ENCODE results near the gene PPIL1. TPM values are rescaled to one million over a fixed set of nuclear protein-coding genes. Genes with fewer than 3 reads are reported as not detected.

PPIL1 gene
- 10 to 100 TPM; 55.1 to 58.4 TPM for total RNA-seq

- peak; percentile 82 for DNase-seq
- H3K9me3 Mint-ChIP-seq: no peaks in the 10 kb centered on the region
- H3K4me1 Mint-ChIP-seq: peaks cover 38% of the 10 kb centered on the region
Observed at GRCh38 chr6:36874443-36875249, at the start of gene PPIL1. PPIL1 (minus strand) TSS chr6:36874803; CDS start chr6:36874772, 31 bp downstream.

GRCh38 chr6:36924131-36924530 is 49.5 kb upstream of the PPIL1 start:
- peaks cover 4% of the 10 kb centered on the region for H3K4me1 Mint-ChIP-seq
- H3K9me3 Mint-ChIP-seq: no peaks in the 10 kb centered on the region
- no peak for DNase-seq
- peaks cover 5% of the 10 kb centered on the region for H3K36me3 Mint-ChIP-seq
- H3K27ac Mint-ChIP-seq: no peak overlapping the region
- no peak overlapping the region for H3K4me3 Mint-ChIP-seq
- H3K27me3 Mint-ChIP-seq: no peaks in the 10 kb centered on the region

More at GRCh38 chr6:36874443-36875249, at the start of gene PPIL1:
- peaks cover 38% of the 10 kb centered on the region for H3K36me3 Mint-ChIP-seq
- H3K27me3 Mint-ChIP-seq: no peaks in the 10 kb centered on the region
- H3K4me3 Mint-ChIP-seq: peak within 1 kb of the TSS; percentile 97
- H3K27ac Mint-ChIP-seq: peak within 1 kb of the TSS; percentile 100

GRCh38 chr6:36920546-36920945 is 45.9 kb upstream of the PPIL1 start:
- Mint-ChIP-seq H3K27ac (no peak overlapping the region), H3K9me3 (no peaks in the 10 kb centered on the region), H3K36me3 (peaks cover 5% of the 10 kb centered on the region), H3K27me3 (no peaks in the 10 kb centered on the region), H3K4me3 (no peak overlapping the region), H3K4me1 (peaks cover 7% of the 10 kb centered on the region)
- DNase-seq: no peak

- Mint-ChIP-seq H3K4me1 (peaks cover 7% of the 10 kb centered on the region), H3K9me3 (no peaks in the 10 kb centered on the region), H3K27ac (no peak overlapping the region), H3K4me3 (no peak overlapping the region), H3K36me3 (peaks cover 2% of the 10 kb centered on the region), H3K27me3 (no peaks in the 10 kb centered on the region)
- DNase-seq: no peak
Observed at GRCh38 chr6:36920049-36920448, 45.4 kb upstream of the PPIL1 start.

GRCh38 chr6:36917541-36918193 is 43.1 kb upstream of the PPIL1 start:
- DNase-seq: no peak
- H3K36me3 Mint-ChIP-seq: peaks cover 10% of the 10 kb centered on the region
- H3K27ac Mint-ChIP-seq: no peak overlapping the region
- no peak overlapping the region for H3K4me3 Mint-ChIP-seq
- H3K9me3 Mint-ChIP-seq: no peaks in the 10 kb centered on the region
- peaks cover 23% of the 10 kb centered on the region for H3K4me1 Mint-ChIP-seq
- no peaks in the 10 kb centered on the region for H3K27me3 Mint-ChIP-seq

- no peak for DNase-seq
- Mint-ChIP-seq H3K27ac (no peak overlapping the region), H3K4me1 (peaks cover 35% of the 10 kb centered on the region), H3K27me3 (no peaks in the 10 kb centered on the region), H3K36me3 (peaks cover 13% of the 10 kb centered on the region), H3K9me3 (no peaks in the 10 kb centered on the region), H3K4me3 (no peak overlapping the region)
Observed at GRCh38 chr6:36916126-36916525, 41.5 kb upstream of the PPIL1 start.

GRCh38 chr6:36915599-36915998 is 41.0 kb upstream of the PPIL1 start:
- Mint-ChIP-seq H3K36me3 (peaks cover 13% of the 10 kb centered on the region), H3K4me3 (no peak overlapping the region), H3K27ac (no peak overlapping the region), H3K4me1 (peaks cover 37% of the 10 kb centered on the region), H3K9me3 (no peaks in the 10 kb centered on the region), H3K27me3 (no peaks in the 10 kb centered on the region)
- DNase-seq: no peak

- no peaks in the 10 kb centered on the region for H3K9me3 Mint-ChIP-seq
- H3K27ac Mint-ChIP-seq: peak overlapping the region; percentile 67
- no peak for DNase-seq
- H3K36me3 Mint-ChIP-seq: peaks cover 11% of the 10 kb centered on the region
- H3K4me1 Mint-ChIP-seq: peaks cover 39% of the 10 kb centered on the region
- no peak overlapping the region for H3K4me3 Mint-ChIP-seq
- H3K27me3 Mint-ChIP-seq: no peaks in the 10 kb centered on the region
Observed at GRCh38 chr6:36914227-36914794, 39.7 kb upstream of the PPIL1 start.

GRCh38 chr6:36913082-36913481 is 38.5 kb upstream of the PPIL1 start:
- Mint-ChIP-seq H3K4me3 (peak overlapping the region; percentile 27), H3K27ac (peak overlapping the region; percentile 85), H3K36me3 (peaks cover 13% of the 10 kb centered on the region), H3K4me1 (peaks cover 43% of the 10 kb centered on the region), H3K27me3 (no peaks in the 10 kb centered on the region), H3K9me3 (no peaks in the 10 kb centered on the region)
- no peak for DNase-seq

- H3K27me3 Mint-ChIP-seq: no peaks in the 10 kb centered on the region
- peak; percentile 66 for DNase-seq
- H3K9me3 Mint-ChIP-seq: no peaks in the 10 kb centered on the region
- peak overlapping the region; percentile 85 for H3K27ac Mint-ChIP-seq
- peaks cover 43% of the 10 kb centered on the region for H3K4me1 Mint-ChIP-seq
- H3K4me3 Mint-ChIP-seq: peak overlapping the region; percentile 67
- peaks cover 13% of the 10 kb centered on the region for H3K36me3 Mint-ChIP-seq
Observed at GRCh38 chr6:36912586-36912985, 38.0 kb upstream of the PPIL1 start.

GRCh38 chr6:36912030-36912454 is 37.4 kb upstream of the PPIL1 start:
- H3K36me3 Mint-ChIP-seq: peaks cover 13% of the 10 kb centered on the region
- peaks cover 43% of the 10 kb centered on the region for H3K4me1 Mint-ChIP-seq
- no peaks in the 10 kb centered on the region for H3K9me3 Mint-ChIP-seq
- no peaks in the 10 kb centered on the region for H3K27me3 Mint-ChIP-seq
- peak overlapping the region; percentile 67 for H3K4me3 Mint-ChIP-seq
- peak overlapping the region; percentile 85 for H3K27ac Mint-ChIP-seq
- DNase-seq: peak; percentile 16

GRCh38 chr6:36908747-36909146 is 34.1 kb upstream of the PPIL1 start:
- Mint-ChIP-seq H3K27me3 (no peaks in the 10 kb centered on the region), H3K4me1 (peaks cover 32% of the 10 kb centered on the region), H3K27ac (no peak overlapping the region), H3K4me3 (no peak overlapping the region), H3K36me3 (peaks cover 11% of the 10 kb centered on the region), H3K9me3 (no peaks in the 10 kb centered on the region)
- no peak for DNase-seq

- Mint-ChIP-seq H3K4me3 (no peak overlapping the region), H3K36me3 (peaks cover 10% of the 10 kb centered on the region), H3K4me1 (peaks cover 22% of the 10 kb centered on the region), H3K27ac (no peak overlapping the region), H3K9me3 (no peaks in the 10 kb centered on the region), H3K27me3 (no peaks in the 10 kb centered on the region)
- no peak for DNase-seq
Observed at GRCh38 chr6:36907781-36908180, 33.2 kb upstream of the PPIL1 start.

- Mint-ChIP-seq H3K27ac (no peak overlapping the region), H3K27me3 (no peaks in the 10 kb centered on the region), H3K36me3 (peaks cover 10% of the 10 kb centered on the region), H3K4me1 (peaks cover 12% of the 10 kb centered on the region), H3K9me3 (no peaks in the 10 kb centered on the region), H3K4me3 (no peak overlapping the region)
- DNase-seq: no peak
Observed at GRCh38 chr6:36906539-36907325, 32.1 kb upstream of the PPIL1 start.
